Urinary bladder (tissue), 4 donors: Measurements from ENCODE around the gene BSG. TPM values are rescaled to one million over a fixed set of nuclear protein-coding genes. Genes with fewer than 3 reads are reported as not detected.
"Not testable (repeated sequence)": the region's sequence is repeated elsewhere in the genome, so short reads cannot be mapped to it uniquely, and the experiment has no call there.

ENCODE experiments used
- DNase-seq: peaks from one replicate; pipeline ENCODE4 v3.0.0-alpha.2; 2015; ENCODE audit errors: extremely low spot score
- H3K27ac ChIP-seq: one replicate; pipeline ENCODE4 v1.5.1; 2013; ENCODE audit warnings: low read depth, mild to moderate bottlenecking, moderate library complexity
- H3K36me3 ChIP-seq: one replicate; pipeline ENCODE4 v1.6.1; 2013; ENCODE audit warnings: mild to moderate bottlenecking, moderate library complexity; ENCODE audit not compliant: insufficient read depth
- H3K4me1 ChIP-seq: one replicate; pipeline ENCODE4 v1.6.1; 2013; ENCODE audit warnings: mild to moderate bottlenecking, moderate library complexity; ENCODE audit not compliant: insufficient read depth
- H3K4me3 ChIP-seq: one replicate; pipeline ENCODE4 v1.5.1; 2013; ENCODE audit warnings: low read depth, low read length
- WGBS: extraction: QIAGEN DNeasy Blood & Tissue Kit; methylation state at CpG from one replicate; pipeline ENCODE4 v1.1.7; 2013; 5-methylcytosine and 5-hydroxymethylcytosine counted together
- polyA plus RNA-seq: library from polyadenylated mRNA; stranded (reverse); fragments of 200-250 nt; gene quantifications from one replicate; pipeline ENCODE4 v1.2.3, GENCODE V29; 2013
- total RNA-seq: library from RNA; depleted of rRNA; stranded (reverse); fragments of >200 nt; gene quantifications from one replicate; pipeline ENCODE4 v1.2.3, GENCODE V29; 2014
- donor health status: healthy with polysubstance abuse.
- donor health status: healthy.

The BSG gene
- total and polyA plus RNA-seq, 2 donors, result 89.9 to 989 TPM

DNA sequence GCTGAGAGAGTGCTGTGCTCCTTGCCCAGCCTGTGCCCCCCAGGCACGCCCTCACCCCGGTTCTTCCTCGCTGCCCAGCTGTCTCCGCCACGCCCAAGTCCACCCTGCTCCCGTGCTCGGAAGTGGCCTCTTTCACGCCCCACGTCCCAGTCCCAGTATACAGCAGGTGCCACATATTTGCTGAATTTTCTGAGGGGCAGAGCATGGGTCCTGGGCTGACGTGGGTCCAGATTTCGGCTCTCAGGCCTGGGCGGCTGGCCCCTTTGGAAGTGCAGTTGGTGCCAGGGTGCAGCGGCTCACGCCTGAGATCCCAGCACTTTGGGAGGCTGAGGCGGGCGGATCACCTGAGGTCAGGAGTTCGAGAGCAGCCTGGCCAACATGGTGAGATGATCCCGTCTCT is 20.7 kb downstream of the BSG start:
- Histone ChIP-seq H3K4me3 (no peak overlapping the region), H3K27ac (no peak overlapping the region), H3K36me3 (no peaks in the 10 kb centered on the region), H3K4me1 (peaks cover 3% of the 10 kb centered on the region)
- WGBS, result 79% methylated on average over 18 of the region's 18 CpGs
- DNase-seq, result no peak

GRCh38 chr19:593505-593904 is 21.1 kb downstream of the BSG start:
- 64% methylated on average over 9 of the region's 9 CpGs for WGBS

GRCh38 chr19:594265-594870 is 22.0 kb downstream of the BSG start:
- peaks cover 1% of the 10 kb centered on the region for H3K4me1 ChIP-seq
- no peak overlapping the region for H3K4me3 ChIP-seq
- DNase-seq, result no peak
- 73% methylated on average over 24 of the region's 24 CpGs for WGBS
- H3K27ac ChIP-seq, result no peak overlapping the region
- H3K36me3 ChIP-seq, result no peaks in the 10 kb centered on the region

More at GRCh38 chr19:593505-593904, 21.1 kb downstream of the BSG start:
- no peak for DNase-seq
- no peaks in the 10 kb centered on the region for H3K36me3 ChIP-seq
- no peak overlapping the region for H3K4me3 ChIP-seq
- H3K27ac ChIP-seq, result no peak overlapping the region
- peaks cover 3% of the 10 kb centered on the region for H3K4me1 ChIP-seq

- Histone ChIP-seq H3K4me1 (peaks cover under 1% of the 10 kb centered on the region), H3K27ac (no peak overlapping the region), H3K4me3 (no peak overlapping the region), H3K36me3 (no peaks in the 10 kb centered on the region)
- 61% methylated on average over 42 of the region's 42 CpGs for WGBS
- no peak for DNase-seq
These were observed 23.2 kb downstream of the BSG start for GRCh38 chr19:595326-596262.

DNA sequence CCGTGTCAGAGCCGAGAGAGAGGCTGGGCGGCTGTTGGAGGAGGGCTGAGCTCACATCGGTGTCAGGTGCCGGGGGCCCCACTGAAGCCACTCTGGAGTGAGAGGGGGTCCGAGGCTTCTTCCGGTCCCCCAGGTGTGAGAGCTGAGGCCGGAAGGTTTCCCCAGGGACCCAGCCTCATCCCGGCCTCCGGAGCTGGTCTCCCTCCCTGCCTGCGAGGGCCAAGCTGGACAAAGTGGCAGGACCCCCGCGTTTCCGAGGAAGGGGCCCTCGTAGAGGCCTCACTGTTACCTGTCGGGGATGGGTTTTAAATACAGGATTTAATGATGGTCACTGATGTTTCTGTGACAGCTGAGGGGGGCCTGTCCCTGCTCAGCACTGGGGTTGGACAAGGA is 23.9 kb downstream of the BSG start:
- no peak for DNase-seq
- no peaks in the 10 kb centered on the region for H3K4me1 ChIP-seq
- H3K4me3 ChIP-seq, result no peak overlapping the region
- no peaks in the 10 kb centered on the region for H3K36me3 ChIP-seq
- no peak overlapping the region for H3K27ac ChIP-seq
- whole genome bisulfite sequencing, result 84% methylated on average over 16 of the region's 16 CpGs

- H3K27ac ChIP-seq, result no peak overlapping the region
- 78% methylated on average over 18 of the region's 18 CpGs for WGBS
These were observed 25.3 kb downstream of the BSG start for GRCh38 chr19:597406-598315.

DNA sequence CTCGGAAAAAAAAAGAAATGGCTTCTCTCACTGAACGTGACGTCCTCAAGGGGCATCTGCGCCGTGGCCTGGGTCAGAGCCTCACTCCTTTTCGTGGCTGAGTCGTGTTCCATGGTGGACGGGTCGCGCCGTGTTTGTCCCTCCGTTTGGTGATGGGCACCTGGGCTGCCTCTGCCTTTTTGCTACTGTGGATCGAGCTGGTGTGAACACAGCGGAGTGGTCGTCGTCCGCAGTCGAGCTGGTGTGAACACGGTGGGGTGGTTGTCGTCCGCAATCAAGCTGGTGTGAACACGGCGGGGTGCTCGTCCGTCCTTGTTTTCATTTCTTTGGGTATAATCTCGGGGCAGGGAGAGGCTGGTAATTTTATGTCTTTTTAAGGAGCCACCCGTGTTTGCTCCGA is 28.9 kb downstream of the BSG start:
- Histone ChIP-seq H3K36me3 (no peaks in the 10 kb centered on the region), H3K27ac (no peak overlapping the region), H3K4me1 (no peaks in the 10 kb centered on the region), H3K4me3 (no peak overlapping the region)
- DNase-seq, result no peak
- WGBS, result 88% methylated on average over 28 of the region's 28 CpGs

More at GRCh38 chr19:597406-598315, 25.3 kb downstream of the BSG start:
- no peak overlapping the region for H3K4me3 ChIP-seq
- DNase-seq, result no peak
- no peaks in the 10 kb centered on the region for H3K4me1 ChIP-seq
- H3K36me3 ChIP-seq, result no peaks in the 10 kb centered on the region

- no peaks in the 10 kb centered on the region for H3K36me3 ChIP-seq
- 82% methylated on average over 25 of the region's 25 CpGs for WGBS
These were observed 29.4 kb downstream of the BSG start for GRCh38 chr19:601790-602189.

DNA sequence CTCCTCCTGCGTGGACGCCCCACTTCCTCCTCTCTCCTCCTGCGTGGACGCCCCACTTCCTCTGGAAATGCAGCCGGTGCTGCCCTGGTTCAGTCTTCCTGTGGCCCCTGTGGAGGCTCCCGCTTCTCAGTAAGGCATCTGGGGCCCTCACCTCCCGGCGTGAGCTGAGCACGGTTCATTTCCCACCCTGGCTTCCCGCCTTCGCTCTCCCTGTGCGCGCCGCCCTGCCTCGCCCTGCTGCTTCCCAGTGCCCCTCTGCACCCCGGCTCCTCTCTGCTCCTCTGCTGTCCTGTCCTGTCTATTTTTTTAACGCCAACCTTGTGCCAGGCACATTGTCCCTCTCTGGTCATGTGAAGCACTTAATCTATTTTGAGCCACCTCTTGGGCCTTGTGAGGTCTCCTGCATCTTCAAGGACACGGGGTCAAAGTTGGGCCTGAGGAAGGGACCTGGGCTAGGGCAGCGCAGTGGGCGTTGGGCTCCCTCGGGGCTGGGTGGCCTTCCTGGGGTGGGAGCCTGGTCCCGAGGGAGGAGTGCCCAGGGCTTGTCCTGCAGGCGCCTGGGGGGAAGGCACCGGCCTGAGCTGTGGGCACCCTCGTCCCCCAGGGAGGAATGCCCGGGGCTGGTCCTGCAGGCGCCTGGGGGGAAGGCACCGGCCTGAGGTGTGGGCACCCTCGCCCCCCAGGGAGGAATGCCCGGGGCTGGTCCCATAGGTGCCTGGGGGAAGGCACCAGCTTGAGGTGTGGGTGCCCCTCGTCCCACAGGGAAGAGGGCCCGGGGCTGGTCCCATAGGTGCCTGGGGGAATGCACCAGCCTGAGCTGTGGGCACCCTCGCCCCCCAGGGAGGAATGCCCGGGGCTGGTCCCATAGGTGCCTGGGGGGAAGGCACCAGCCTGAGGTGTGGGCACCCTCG is 30.2 kb downstream of the BSG start:
- no peak overlapping the region for H3K4me3 ChIP-seq
- no peaks in the 10 kb centered on the region for H3K4me1 ChIP-seq
- WGBS, result 86% methylated on average over 35 of the region's 35 CpGs
- no peak overlapping the region for H3K27ac ChIP-seq
- H3K36me3 ChIP-seq, result no peaks in the 10 kb centered on the region
- DNase-seq, result no peak

More at GRCh38 chr19:601790-602189, 29.4 kb downstream of the BSG start:
- no peak overlapping the region for H3K27ac ChIP-seq
- H3K4me3 ChIP-seq, result no peak overlapping the region
- H3K4me1 ChIP-seq, result no peaks in the 10 kb centered on the region
- no peak for DNase-seq

DNA sequence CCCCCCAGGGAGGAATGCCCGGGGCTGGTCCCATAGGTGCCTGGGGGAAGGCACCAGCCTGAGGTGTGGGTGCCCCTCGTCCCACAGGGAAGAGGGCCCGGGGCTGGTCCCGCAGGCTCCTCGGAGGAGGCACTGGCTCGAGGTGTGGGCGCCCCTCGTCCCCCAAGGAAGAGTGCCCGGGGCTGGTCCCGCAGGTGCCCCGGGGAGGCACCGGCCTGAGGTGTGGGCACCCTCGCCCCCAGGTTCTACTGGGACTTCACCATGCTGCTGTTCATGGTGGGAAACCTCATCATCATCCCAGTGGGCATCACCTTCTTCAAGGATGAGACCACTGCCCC is 30.9 kb downstream of the BSG start:
- WGBS, result 93% methylated on average over 13 of the region's 13 CpGs
- H3K27ac ChIP-seq, H3K4me3 ChIP-seq, H3K4me1 ChIP-seq, DNase-seq, H3K36me3 ChIP-seq: not testable (repeated sequence)

GRCh38 chr19:603779-604178 is 31.4 kb downstream of the BSG start:
- H3K4me3 ChIP-seq, H3K36me3 ChIP-seq, H3K27ac ChIP-seq, H3K4me1 ChIP-seq, DNase-seq: not testable (repeated sequence)
- 89% methylated on average over 20 of the region's 20 CpGs for WGBS

GRCh38 chr19:604355-604754 is 32.0 kb downstream of the BSG start:
- WGBS, result 94% methylated on average over 11 of the region's 11 CpGs
- no peak for DNase-seq
- H3K27ac ChIP-seq, result no peak overlapping the region
- no peaks in the 10 kb centered on the region for H3K36me3 ChIP-seq
- H3K4me1 ChIP-seq, result no peaks in the 10 kb centered on the region
- H3K4me3 ChIP-seq, result no peak overlapping the region
